NCI-H1092 treated with DMSO at 0.1 percent for 48 hours (cell line): ENCODE measurements around the gene SNRNP40.
"Not testable (repeated sequence)": the region's sequence is repeated elsewhere in the genome, so short reads cannot be mapped to it uniquely, and the experiment has no call there.

Experiments
- DNase-seq: peaks from one replicate; lab custom pipeline; 2025; lab: John Stamatoyannopoulos, UW

The SNRNP40 gene

GRCh38 chr1:31282426-31282825, 14.2 kb downstream of the SNRNP40 start:
- not testable (repeated sequence) for DNase-seq

- DNase-seq, result no peak
Observed at GRCh38 chr1:31273619-31274018, 23.0 kb downstream of the SNRNP40 start.

- no peak for DNase-seq
Observed at GRCh38 chr1:31272369-31272768, 24.2 kb downstream of the SNRNP40 start.

DNA sequence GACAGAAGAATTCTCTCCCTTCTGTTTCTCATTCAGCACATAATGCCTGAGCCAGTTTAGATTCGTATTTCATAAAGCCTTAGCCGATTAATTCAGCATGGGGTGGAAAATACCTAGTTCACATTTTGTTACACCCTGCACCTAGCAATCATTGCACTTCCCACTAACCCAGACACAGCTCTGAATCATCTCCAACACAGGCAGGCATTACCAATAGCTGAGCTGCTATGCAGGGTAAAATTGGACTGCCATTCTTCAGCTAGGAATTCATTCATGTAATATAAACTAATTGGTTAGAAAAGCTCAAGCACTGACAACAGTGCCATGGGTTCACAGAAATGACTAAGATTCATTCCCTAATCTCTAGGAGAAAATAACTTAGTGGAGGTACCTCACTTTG, 30.0 kb downstream of the SNRNP40 start:
- no peak for DNase-seq

DNA sequence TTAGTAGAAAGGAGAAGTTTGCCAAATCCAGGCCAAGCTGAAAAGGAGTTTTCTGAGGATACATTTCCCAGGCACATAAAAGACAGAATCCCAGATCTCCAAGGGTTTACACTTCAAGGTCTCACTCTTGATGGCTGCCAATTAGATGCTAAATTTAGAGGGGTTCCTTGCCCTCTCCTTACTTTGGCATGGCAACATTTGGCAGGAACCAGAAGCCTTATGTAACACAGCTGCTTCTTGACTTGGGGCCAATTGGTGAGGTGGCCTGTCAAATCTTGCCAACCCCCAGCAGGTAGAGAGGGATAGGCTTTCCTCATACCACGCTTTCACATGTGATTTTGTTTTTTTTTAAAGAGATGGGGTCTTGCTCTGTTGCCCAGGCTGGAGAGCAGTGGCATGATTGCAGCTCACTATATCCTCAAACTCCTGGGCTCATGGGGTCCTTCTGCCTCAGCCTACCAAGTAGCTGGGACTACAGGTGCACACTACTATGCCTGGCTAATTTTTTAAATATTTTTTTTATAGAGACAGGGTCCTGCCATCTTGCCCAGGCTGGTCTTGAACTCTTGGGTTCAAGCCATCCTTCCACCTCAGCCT, 31.7 kb downstream of the SNRNP40 start:
- no peak for DNase-seq

DNA sequence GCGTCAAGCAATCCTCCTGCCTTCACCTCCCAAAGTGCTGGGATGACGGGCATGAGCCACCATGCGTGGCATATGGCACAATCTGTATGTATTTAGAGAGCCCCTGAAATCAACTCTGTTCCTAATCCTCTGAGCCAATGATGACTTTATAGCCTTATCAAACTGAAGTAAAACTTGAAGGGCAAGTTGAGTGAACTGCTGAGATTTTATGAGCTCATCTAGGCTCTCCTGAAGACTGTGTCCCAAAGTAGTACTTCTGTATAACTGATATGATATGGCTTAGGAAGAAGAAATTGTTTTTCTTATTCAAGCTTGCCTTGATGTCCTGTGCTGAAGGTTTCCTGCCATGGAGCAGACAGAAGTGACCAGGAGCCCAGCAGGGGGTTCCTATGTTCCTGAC, 33.2 kb downstream of the SNRNP40 start:
- DNase-seq, result no peak

- not testable (repeated sequence) for DNase-seq
Observed at GRCh38 chr1:31262393-31262792, 34.2 kb downstream of the SNRNP40 start.

- no peak for DNase-seq
Observed at GRCh38 chr1:31261916-31262315, 34.7 kb downstream of the SNRNP40 start.

- no peak for DNase-seq
Observed at GRCh38 chr1:31259746-31260145, 36.8 kb downstream of the SNRNP40 start.

- no peak for DNase-seq
Observed at GRCh38 chr1:31258581-31258980, 38.0 kb downstream of the SNRNP40 start.

DNA sequence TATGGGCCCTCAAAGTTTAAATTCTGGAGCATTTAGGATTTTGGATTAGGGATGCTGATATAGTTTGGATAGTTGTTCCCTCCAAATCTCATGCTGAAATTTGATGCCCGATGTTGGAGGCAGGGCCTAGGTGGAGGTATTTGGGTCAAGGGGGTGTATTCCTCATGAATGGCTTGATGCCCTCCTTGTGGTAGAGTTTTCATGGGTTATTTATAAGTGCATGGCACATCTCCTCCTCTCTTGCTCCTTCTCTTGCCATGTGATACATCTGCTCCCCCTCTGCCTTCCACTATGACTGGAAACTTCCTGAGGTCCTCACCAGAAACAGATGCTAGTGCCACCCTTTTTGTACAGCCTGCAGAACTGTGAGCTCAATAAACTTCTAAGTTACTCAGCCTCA, 39.4 kb downstream of the SNRNP40 start:
- no peak for DNase-seq

DNA sequence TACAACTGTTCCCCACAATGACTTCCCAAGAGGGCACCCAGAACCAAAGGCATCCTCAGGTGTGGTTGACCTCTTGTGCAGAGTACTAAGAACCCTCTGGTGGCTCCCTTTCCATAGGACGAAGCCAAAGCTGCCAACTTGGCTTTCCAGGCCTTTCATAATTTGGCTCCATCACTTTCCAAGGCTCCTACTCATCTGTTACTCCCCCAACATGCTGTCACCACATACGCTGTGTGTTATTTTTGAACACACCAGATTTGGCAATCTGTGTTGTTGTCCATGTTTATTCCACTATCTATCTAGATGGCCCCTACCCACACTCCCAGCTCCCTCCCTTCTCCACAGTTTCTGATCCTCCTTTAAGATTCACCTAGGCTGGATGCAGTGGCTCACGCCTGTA, 46.7 kb downstream of the SNRNP40 start:
- no peak for DNase-seq

- DNase-seq, result no peak
Observed at GRCh38 chr1:31248276-31248675, 48.3 kb downstream of the SNRNP40 start.

DNA sequence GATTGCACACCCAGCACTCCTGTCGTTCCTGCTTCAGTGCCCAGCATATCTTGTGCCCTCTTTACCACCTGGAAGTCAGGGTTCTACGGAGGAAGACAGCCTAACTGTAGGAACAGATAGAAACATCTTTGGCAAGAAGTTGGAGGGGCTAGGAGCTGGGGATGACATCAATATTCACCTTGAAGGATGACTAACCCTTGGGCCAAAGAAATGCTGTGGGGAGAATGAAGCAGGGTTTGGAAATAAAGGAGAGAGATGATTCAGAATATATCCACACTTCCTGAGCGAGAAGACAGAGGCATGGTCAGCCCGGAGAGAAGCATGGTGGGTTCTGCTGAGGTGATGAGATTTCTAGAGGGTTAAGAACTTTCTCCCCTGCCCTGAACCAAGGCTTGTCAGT, 52.3 kb downstream of the SNRNP40 start:
- DNase-seq, result no peak

GRCh38 chr1:31243501-31244286, 52.9 kb downstream of the SNRNP40 start:
- DNase-seq, result peak; percentile 13

DNA sequence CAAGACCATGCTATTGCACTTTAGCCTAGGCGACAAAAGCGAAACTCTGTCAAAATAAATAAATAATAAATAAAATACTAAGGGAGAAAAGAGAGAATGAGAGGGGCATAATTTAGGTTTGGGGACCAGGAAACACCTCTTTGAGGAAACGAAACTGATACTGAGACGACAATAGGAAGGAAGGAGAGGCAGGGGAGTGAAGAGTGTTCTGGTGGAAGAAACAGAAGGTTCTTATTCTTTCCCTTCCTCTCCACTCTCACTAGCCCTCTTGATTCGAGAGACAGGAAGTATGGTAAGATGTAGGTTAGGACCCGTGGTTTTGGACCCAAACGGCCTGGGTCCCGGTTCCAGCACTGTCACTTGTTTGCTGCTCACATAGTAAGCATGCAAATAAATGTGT, 55.3 kb downstream of the SNRNP40 start:
- DNase-seq, result no peak

GRCh38 chr1:31239653-31240241, 56.8 kb downstream of the SNRNP40 start, which contains the start of gene NKAIN1:
Gene NKAIN1, minus strand, starts transcription at chr1:31239887. Its CDS starts 340 bp downstream, at chr1:31239547.
- peak; percentile 51 for DNase-seq

- peak; percentile 57 for DNase-seq
Observed at GRCh38 chr1:31238986-31239613, 57.5 kb downstream of the SNRNP40 start.

DNA sequence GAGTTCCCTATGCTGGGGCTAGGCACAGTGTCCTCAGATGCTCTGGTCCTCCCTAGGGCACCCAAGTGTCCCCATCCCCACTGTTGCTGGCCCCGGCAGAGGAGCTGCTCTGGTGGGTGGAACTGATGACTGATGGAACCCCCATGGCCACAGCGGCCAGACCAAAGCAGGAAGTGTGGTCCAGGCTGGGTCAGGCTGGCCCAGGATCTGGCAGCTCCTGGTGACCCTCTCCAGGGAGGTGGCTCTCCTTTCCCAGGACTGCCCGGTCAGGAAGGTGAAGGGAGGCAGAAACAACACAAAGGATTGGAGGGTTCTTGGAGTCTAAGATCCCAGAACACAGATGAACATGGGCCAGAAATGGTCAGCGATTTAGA, 58.0 kb downstream of the SNRNP40 start:
- DNase-seq, result no peak

- no peak for DNase-seq
Observed at GRCh38 chr1:31234870-31235269, 61.7 kb downstream of the SNRNP40 start.

DNA sequence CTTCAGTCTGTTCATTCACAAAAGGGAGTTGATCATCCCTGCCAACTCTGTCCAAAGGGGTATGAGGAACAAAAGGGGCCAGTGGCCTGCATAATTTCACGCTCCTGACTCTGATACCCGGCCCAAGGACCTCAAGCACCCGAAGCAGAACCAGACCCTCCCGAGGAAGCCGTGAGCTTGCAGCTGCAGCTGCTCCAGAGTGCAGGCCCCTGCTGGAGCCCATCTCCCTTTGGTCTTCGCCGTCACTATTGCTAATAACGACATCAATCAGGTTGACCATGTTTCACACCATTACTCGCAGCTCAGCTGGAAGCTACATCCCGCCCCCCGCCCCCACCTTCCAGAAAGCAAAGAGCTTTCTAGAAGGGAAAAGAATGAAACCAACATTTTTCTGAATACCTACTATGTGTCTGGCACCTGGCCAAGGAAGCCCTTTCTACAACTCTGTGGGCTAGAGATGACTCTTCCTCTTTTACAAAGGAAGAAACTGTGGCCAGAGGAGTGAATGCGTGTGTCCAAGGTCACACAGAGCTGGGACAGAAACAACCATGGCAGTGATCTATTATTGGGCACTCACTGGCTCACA, 62.4 kb downstream of the SNRNP40 start:
- no peak for DNase-seq

GRCh38 chr1:31232689-31233088, 63.9 kb downstream of the SNRNP40 start:
- no peak for DNase-seq
